ENCODE data around the gene CMTR1. TPM values are rescaled to one million over a fixed set of nuclear protein-coding genes. Genes with fewer than 3 reads are reported as not detected.

The CMTR1 gene
- total and polyA plus RNA-seq, 2 of the 13 experiments (the other 11 are each of a cell fraction or from before 2014, with no cell fraction given): 19.7 to 55.2 TPM

- TF ChIP-seq MXD4 (CRISPR knock-in tag; IDR thresholded peaks at IDR 0.05): no peak
Measured at GRCh38 chr6:37513155-37513554, 80.1 kb downstream of the CMTR1 start (continued).

DNA sequence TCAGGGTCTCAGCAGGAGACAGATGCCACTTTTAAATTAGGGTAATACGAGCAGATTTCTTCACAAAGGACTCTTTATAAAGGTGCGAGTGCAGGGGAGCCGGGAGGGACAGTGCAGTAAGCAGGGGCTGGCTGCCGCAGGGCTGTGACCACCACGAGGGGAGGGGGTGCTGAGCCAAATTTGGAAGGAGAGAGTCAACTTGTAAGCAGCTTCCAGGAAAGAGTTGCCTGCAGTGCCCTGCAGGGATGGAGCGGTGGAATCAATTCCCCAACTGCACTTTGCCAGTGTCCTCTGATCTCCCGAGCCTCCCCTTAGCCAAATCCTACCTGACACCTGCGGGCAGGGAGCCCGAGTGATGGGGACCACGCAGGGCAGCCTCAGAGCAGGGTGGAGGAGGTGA, 80.6 kb downstream of the CMTR1 start:
- ATAC-seq (no peak), FAIRE-seq (no peak), DNase-seq (ENCODE audit: low spot score) (no peak)
- POLR2A ChIA-PET: no interaction called here
- intact Hi-C loops (cut with micrococcal nuclease; ENCODE audit: unreplicated experiment): no loop called here
- Histone ChIP-seq H4K20me1 (ENCODE audit: insufficient read depth, low read length) (no peaks in the 10 kb centered on the region), H3K4me3 (replicated peaks in 1 of 3; ENCODE audit: insufficient read depth in 1 of 3, low read depth in 2 of 3, low read length in 3 of 3) (no peak overlapping the region), H3K79me2 (ENCODE audit: insufficient read depth, low read length) (no peaks in the 10 kb centered on the region), H3K9me3 (ENCODE audit: low read length) (no peaks in the 10 kb centered on the region), H3K9ac (ENCODE audit: insufficient read depth, low read depth, low read length) (no peak overlapping the region), H3K4me2 (ENCODE audit: low read depth, low read length) (no peak overlapping the region), H3K36me3 (replicated peaks in 1 of 2; ENCODE audit: control insufficient read depth in 1 of 2, insufficient read depth in 2 of 2, low read length in 2 of 2) (no peaks in the 10 kb centered on the region), H3K4me1 (ENCODE audit: insufficient read depth, low read length) (peaks cover 30% of the 10 kb centered on the region), H3K27ac (ENCODE audit: extremely low read length, insufficient read depth, low read length) (no peak overlapping the region), H3K27me3 (ENCODE audit: control insufficient read depth in 1 of 2, insufficient read depth in 2 of 2, low read length in 2 of 2) (peaks cover 4 to 56% of the 10 kb centered on the region in 2 experiments), H2AFZ (ENCODE audit: low read length) (no peak overlapping the region)
- TF ChIP-seq HMGA1 (CRISPR knock-in tag; conservative IDR thresholded peaks at IDR 0.05): no peak
- TF ChIP-seq MLXIP (CRISPR knock-in tag; IDR thresholded peaks at IDR 0.05; ENCODE audit: borderline replicate concordance): no peak
- TF ChIP-seq PAWR (CRISPR knock-in tag; IDR thresholded peaks at IDR 0.05; ENCODE audit: borderline replicate concordance): no peak
- TF ChIP-seq ZFP90 (CRISPR knock-in tag; IDR thresholded peaks at IDR 0.05; ENCODE audit: borderline replicate concordance): no peak
- WGBS (ENCODE audit: low lambda C conversion rate): 44% methylated on average over 10 of the region's 10 CpGs
- CTCF ChIA-PET (ENCODE audit: low intra/inter-chr PET ratio, low total read pairs): no interaction called here
- no TSS peak for BruUV-seq (replicated peaks)
- in situ Hi-C loops (cut with HindIII; ENCODE audit: extremely low pct_ligation_motif_present, low pct_unique_long_range_greater_than_20kb): no loop called here

All from HepG2 (cell line).